ENCODE data around the gene IRAK1.

DNA sequence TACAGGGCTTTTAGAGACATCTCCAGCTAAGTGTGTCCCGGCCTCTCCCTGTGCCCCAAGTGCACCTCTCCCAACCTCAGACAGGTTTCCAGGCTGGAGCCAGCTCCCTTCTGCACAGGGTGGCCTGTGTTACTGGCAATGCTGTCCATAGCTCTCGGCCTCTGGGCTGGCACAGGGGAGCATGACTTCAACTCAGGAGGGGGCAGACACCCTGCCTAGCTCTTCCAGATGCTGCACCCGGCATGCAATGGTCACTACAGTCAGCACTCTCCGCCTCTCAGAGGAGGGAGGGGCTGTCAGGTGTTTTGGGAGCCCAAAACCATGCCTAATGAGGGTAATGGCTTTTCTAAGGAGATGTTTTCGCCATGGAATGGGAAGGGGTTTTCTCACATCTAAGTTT, 2.4 kb upstream of the IRAK1 start:
- TF ChIP-seq, protein P1, sequence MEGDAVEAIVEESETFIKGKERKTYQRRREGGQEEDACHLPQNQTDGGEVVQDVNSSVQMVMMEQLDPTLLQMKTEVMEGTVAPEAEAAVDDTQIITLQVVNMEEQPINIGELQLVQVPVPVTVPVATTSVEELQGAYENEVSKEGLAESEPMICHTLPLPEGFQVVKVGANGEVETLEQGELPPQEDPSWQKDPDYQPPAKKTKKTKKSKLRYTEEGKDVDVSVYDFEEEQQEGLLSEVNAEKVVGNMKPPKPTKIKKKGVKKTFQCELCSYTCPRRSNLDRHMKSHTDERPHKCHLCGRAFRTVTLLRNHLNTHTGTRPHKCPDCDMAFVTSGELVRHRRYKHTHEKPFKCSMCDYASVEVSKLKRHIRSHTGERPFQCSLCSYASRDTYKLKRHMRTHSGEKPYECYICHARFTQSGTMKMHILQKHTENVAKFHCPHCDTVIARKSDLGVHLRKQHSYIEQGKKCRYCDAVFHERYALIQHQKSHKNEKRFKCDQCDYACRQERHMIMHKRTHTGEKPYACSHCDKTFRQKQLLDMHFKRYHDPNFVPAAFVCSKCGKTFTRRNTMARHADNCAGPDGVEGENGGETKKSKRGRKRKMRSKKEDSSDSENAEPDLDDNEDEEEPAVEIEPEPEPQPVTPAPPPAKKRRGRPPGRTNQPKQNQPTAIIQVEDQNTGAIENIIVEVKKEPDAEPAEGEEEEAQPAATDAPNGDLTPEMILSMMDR (IDR thresholded peaks at IDR 0.05; ENCODE audit: low read length): no peak
- no peak for TF ChIP-seq EZH2phosphoT487 (IDR thresholded peaks at IDR 0.05; ENCODE audit: low read length)
- no peak for TF ChIP-seq EZH2 (optimal IDR thresholded peaks at IDR 0.05; ENCODE audit: low read depth, low read length)

Measured in MM.1S (cell line).